ENCODE data around the gene GPR137B.
"Not testable (repeated sequence)": the region's sequence is repeated elsewhere in the genome, so short reads cannot be mapped to it uniquely, and the experiment has no call there.

The GPR137B gene

DNA sequence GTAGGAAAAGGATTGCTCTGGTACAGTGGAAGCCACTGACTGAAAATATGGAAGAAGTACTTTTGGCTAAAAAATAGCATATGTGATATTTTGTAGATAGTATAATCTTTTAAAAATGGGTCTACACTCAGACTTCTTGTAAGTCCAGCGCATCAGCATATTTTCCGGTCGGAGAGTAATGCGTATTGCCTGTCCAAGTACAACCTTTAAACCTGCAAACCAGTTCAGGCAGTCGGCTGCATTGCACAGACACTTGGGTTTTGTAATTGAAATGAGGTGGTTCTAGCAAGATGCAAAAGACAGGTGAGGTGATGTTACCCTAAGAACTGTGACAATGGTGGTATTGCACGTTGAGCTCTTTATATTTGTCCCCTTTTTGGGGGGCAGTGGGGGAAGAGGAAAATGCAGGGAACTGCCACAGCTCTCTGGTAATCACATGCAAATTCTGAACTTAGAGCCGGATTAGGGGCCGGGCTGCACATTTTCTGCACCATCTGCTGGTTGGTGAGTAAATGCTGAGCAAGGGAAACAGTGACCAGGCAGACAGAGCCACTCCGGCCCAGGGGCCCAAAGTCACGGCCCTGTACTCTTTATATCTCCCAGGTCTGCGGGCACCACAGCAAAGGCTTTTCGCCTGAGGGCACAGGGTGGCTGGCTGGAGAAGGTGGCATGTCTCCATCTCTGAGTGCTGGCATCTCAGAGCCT lies 2.3 kb downstream of the GPR137B start:
- DNase-seq = no peak

- no peak for DNase-seq
These were observed 4.7 kb downstream of the GPR137B start for GRCh38 chr1:236147068-236147467.

DNA sequence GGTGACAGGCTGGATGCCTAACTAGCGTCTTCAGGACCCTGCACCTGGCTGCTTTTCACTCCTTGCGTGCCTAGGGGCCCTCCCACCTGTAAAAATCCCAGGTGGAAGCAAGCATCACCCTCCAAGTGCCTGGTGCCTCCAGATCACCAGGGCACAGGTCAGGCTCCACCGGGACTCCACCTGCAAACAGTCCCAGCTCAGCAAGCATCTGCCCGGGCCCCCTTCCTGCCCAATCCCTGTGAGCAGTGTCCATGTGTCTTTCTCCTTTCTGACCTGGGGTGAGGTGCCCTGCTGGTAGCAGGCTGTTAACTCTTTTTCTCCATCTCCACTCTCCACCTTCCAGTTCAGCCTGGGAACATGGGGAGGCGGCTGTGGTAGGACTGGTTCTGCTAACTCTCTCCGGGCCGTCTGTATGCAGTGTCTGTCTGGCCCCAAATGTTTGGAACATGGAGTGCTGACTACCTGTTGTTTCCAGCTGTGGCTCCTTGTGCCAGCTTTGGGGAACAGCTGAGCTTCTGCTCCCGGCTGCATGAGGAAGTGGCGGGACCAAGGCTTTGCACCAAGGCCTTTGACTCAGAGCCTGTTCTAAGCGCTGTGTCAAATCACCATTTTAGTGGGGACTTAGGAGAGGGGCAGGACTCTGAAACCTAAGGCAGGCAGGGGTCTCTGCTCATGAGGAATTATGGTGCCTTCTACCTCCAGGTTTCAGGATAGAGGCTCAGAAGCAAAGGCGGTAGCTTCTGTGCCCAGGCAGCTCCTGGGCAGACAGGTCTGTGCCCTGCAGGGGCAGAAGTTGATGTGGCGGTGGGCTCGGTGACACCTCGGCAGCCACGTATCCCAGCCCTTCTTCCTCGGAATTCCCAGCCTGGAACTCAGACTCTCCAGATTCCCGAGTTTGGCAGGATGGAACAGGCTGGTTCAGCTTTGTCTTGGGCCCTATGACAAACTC lies 5.5 kb downstream of the GPR137B start:
- no peak for DNase-seq

GRCh38 chr1:236148470-236148845 lies 6.1 kb downstream of the GPR137B start:
- DNase-seq = no peak

DNA sequence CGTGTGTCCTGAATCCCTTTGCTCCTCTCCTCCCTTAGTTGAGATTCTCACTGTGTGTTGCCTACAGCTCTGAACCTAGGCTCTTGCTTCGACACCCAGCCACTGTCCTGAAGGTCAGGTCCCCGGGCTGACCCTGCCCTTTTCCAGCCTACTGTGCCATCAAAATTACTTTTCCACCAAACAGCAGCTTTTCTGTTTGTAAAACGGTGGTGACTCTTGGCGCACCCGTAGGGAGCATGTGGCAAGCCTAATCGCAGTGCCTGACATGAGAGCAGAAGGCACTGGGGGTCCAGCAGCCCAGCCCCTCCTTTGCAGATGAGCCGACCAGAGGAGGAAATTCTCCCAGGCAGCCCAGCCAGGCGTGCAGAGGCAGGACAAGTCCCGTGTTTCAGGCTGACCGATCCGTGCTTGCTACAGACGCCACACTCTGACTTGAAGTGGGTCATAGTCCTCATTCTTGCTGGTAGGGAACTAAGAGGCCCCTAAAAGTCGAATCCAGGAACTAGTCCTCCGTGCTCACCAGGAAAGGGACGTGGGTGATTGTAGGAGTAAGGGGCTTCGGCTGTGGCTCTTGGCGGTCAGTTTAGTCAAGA lies 6.8 kb downstream of the GPR137B start:
- no peak for DNase-seq

GRCh38 chr1:236149696-236150228 lies 7.4 kb downstream of the GPR137B start:
- DNase-seq = no peak

GRCh38 chr1:236150311-236150955 lies 8.1 kb downstream of the GPR137B start:
- no peak for DNase-seq

- no peak for DNase-seq
These were observed 8.6 kb downstream of the GPR137B start for GRCh38 chr1:236150986-236151385.

DNA sequence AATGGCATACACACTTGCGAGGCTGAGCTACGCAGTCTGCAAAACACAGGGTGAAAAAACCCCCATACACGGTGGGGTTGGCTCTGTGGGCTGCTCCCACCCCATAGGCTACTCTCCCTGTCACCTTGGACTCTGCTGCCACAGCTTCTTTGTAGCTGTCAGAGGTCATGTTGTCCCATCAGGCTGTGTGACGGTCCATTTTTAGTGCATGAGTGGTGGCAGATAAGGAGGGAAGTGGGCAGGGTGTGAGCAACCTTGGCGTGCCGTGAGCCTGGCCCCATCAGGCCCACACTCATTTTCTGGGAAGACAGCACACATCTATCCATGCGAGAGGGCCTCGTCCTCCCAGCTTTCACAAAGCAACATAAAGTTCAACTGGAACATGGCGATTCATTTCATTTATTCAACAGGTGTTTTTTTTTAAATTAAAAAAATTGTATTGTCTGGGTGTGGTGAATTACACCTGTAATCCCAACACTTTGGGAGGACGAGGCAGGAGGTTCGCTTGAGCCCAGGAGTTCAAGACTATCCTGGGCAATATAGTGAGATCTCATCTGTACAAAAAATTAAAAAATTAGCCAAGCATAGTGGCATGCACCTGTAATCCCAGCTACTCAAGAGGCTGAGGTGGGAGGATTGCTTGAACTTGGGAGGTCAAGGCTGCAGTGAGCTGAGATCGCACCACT lies 9.5 kb downstream of the GPR137B start:
- no peak for DNase-seq

DNA sequence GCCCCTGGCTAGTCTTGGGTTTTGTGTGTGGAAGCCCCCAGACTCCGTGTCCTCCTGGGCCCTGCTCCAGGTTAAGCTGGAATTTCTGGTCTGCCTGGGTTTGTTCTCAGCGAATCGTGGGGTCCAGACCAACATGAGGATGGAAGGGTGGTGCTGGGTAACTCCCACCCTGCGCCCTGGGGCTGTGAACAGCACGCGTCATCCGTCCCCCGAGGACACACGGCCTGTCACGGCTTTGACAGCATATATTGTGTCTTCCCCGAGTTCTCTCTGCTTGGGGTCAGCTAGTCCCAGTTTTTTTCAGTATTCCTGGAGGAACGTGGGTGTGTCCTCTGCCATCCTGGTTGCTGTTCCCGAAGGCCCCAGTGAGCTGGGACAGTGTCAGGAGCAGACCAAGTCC lies 11.8 kb downstream of the GPR137B start:
- no peak for DNase-seq

DNA sequence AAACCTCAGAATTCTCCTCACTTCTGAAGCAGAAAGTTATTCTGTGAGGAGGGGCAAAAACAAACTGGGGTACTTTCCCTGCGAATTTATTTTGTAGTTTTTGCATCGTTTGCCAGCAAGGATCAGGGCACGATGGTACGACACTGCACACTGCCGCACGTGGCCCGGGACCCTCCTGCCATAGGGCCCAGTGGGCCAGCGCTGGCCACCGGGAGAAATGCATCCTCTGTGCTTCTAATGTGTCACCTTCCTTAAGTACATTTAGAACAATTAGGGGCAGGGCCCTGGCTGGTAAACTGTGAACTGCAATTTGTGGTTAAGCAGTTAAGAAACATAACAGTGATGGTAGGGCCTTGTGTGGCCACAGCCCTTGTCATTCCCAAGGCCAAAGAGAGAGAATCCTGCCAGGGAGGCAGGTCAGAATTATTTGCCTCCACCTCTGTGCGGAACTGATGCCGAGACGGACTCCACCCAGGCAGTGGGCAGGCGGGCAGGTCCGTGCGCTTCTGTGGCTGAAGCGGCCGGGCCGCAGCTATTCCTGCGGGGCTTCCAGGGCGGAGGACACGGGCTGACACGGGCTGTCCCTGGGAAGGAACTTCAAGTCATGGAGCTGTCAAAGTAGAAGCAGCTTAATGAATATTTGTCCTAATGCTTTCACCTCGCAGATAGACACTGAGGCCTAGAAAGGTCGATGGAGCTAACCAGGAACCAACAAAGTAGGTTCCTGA lies 12.5 kb downstream of the GPR137B start:
- no peak for DNase-seq

GRCh38 chr1:236155399-236155767 lies 13.0 kb downstream of the GPR137B start:
- DNase-seq = no peak

DNA sequence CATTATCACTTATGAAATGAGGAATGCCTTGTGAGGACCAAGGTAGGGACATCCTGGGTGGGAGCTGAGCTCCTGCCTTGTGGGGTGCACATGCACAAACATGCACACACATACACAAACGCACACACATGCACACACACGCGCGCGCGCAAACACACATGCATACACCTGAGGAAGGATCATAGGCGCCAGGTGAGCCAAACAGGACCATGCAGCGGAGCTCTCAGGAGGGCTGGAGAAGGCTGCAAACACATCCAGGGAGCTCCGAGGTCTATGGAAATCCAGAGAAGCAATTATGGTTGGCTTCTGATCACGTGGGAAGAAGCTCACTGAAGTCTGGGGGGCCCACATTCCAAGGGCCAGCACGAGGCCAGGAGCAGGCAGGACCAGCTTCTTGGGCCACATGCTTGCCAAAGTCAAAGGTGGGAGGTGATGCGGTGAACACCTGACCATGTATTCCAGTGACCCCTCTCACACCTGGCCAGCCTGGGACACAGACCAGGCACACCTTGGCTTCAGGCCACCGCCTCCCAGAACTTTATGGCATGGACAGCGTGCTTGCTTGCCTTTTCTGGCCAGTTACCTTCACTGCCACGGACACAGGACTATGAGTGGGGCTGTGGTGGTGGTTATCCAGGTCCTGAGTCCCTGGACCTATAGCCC lies 13.6 kb downstream of the GPR137B start:
- DNase-seq = no peak

DNA sequence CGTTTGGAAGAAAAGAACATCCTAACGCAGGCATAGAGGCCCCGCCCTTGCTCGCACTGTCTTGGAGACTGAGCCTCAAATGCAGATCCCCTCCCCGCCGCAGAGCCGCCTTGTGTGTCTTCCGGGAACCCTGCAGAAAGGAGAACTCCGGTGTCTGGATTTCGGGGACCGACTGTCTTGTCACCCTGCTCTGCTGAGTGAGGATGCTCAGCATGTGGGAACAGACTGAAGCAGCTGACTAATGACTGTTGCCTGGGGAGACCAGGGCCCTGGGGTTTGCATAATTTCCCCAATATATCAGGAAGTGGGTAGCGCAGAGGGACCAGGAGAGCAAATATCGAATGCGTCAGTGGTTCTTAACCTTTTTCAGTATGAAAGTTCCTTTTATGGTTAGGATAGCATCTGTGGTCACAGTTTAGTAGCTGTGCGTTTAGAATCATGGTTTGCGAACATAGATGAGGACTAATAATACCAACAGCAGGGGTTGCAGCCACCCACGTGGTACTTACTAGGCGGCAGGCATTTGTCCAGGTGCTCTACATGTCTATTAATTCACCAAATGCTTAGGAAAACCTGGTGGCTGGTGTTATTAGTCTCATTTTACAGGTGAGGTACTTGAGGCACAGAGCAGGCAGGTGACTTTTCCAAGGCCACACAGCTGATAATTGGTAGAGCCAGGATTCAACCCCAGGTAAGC lies 14.3 kb downstream of the GPR137B start:
- DNase-seq = peak; percentile 70

DNA sequence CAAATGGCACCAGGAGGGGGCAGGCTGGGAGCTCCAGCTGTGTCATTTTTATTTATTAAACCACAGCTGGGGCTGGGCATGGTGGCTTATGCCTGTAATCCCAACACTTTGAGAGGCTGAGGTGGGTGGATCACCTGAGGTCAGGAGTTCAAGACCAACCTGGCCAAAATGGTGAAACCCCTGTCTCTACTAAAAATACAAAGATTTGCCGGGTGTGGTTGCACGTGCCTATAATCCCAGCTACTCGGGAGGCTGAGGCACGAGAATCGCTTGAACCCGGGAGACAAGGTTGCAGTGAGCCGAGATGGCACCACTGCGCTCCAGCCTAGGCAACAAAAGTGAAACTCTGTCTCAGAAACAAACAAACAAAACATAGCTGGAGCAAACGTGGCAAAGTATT lies 15.7 kb downstream of the GPR137B start:
- DNase-seq = not testable (repeated sequence)

GRCh38 chr1:236158719-236159118 lies 16.4 kb downstream of the GPR137B start:
- no peak for DNase-seq

DNA sequence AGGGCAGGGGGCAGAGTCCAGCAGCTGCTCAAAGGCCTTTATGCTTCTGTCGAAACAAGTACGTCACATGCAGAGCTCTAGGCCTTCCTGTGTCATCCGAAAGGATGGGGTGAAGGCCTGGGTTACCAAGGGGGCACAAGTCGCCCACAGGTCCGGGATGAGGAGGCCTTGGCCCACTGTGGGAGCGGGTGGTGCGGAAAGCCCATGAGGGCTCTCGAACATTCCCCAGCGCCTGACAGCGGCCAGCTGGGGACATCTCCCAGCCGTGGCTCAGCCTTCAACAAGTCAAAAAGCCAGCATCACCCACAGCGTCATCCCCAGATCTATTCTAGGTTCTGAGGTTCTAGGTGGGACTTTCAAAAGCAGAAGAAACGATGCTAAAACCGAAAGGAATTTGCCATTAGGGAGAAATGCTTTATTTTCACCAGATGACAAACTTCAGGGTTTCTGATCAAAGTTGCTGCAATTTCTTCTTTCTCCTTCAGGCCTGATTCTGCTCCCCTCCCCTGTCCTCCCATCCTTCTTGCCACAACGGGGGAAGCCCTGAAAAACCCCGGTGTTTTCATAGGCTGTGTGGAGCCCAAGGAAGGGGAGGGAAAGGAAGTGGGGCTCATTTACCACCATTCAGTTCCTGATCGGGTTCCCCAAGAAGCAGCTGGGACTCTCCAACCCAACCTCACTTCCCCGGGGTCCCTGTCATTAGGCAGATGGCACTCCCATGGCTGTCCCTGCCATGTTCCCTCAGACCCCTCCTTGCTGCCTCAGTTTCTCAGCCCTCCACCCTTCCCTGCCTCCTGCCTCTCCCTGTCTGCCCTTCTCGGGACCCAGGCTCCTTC lies 17.6 kb downstream of the GPR137B start:
- DNase-seq = peak; percentile 21

GRCh38 chr1:236160540-236161127 lies 18.3 kb downstream of the GPR137B start:
- no peak for DNase-seq

DNA sequence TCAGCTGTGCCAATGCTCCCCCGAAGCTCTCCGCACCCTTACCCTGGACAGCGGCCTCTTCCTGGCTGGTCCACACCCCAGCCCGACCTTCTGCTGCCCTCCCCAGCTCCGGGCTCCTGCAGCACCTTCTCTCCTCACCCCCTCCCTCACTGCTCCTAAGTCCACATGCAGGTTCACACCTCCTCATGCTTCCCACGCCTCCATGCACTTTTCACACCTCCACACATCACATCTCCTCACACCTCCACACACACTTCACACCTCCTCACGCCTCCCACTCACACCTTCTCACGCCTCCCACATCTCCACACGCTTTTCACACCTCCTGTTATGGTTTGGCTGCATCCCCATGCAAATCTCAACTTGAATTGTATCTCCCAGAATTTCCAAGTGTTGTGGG lies 18.9 kb downstream of the GPR137B start:
- no peak for DNase-seq
